ENCODE data around the gene TBC1D22B. TPM values are rescaled to one million over a fixed set of nuclear protein-coding genes. Genes with fewer than 3 reads are reported as not detected.

TBC1D22B gene
- polyA plus RNA-seq, 3 donors: 3.9 to 5.0 (median 4.9) TPM

DNA sequence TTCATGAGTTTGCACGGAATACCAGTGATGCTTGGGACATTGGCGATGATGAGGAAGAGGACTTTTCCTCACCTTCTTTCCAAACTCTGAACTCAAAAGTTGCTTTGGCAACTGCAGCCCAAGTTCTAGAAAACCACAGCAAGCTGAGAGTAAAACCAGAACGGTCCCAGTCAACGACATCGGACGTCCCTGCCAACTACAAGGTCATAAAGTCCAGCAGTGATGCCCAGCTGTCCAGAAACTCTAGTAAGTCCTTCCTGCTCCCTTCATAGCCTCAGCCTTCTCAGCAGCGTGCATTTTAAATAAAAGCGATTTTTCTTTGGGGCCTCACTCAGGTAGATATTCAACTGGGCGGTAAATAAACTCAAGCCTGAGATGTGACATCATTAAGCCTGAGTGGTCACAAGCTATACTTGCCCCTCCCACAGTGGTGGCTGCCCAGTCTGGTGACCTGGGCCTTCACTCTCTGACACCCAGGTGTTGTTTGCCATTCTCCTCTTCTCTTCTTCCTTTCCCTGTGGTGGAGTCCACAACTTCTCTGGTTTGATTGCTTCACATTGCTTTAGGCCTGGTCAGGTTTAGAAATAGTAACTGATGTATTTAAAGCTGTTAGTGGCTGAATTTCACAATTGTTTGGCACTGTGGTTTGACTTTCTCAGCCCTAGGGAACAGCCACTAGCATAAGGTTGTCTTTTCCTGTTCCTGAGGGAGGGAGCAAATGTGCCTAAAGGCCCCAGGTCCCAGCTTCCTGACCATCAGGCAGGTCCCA is 22.0 kb downstream of the TBC1D22B start:
- Histone ChIP-seq H4K20me1 (ENCODE audit: insufficient read depth, low read length) (no peaks in the 10 kb centered on the region), H3K9me3 (replicated peaks in 1 of 2; ENCODE audit: control insufficient read depth in 1 of 2, insufficient read depth in 1 of 2, low read length in 2 of 2) (no peaks in the 10 kb centered on the region), H3K27me3 (ENCODE audit: control insufficient read depth in 2 of 2, insufficient read depth in 2 of 2, low read length in 2 of 2) (no peaks in the 10 kb centered on the region), H3K4me3 (replicated peaks in 1 of 3; ENCODE audit: low read depth in 2 of 3, low read length in 3 of 3) (no peak overlapping the region), H3K27ac (ENCODE audit: low read depth in 1 of 2, low read length in 2 of 2) (peak overlapping the region; percentile 19 to 53), H3K9ac (ENCODE audit: insufficient read depth, low read length, poor library complexity, severe bottlenecking) (peak overlapping the region; percentile 4), H3K79me2 (ENCODE audit: insufficient read depth, low read length) (peaks cover 50% of the 10 kb centered on the region), H2AFZ (ENCODE audit: insufficient read depth, low read depth, low read length, poor library complexity, severe bottlenecking) (no peak overlapping the region), H3K4me1 (ENCODE audit: control insufficient read depth in 1 of 2, insufficient read depth in 2 of 2, low read length in 2 of 2) (peaks cover 48 to 66% of the 10 kb centered on the region in 2 donors), H3K4me2 (replicated peaks; ENCODE audit: extremely low read depth, low read length, poor library complexity, severe bottlenecking) (peak overlapping the region; percentile 27), H3K36me3 (replicated peaks in 1 of 2; ENCODE audit: control insufficient read depth in 1 of 2, insufficient read depth in 2 of 2, low read length in 2 of 2) (peaks cover 21 to 30% of the 10 kb centered on the region in 2 donors)
- H3K36me3 Mint-ChIP-seq: peaks cover 51 to 54% of the 10 kb centered on the region in 2 donors
- H3K4me3 Mint-ChIP-seq: peak overlapping the region in 1 of 2 donors; percentile 44
- DNase-seq: peak in 2 of 3 donors; percentile 13 to 35
- intact Hi-C loops (cut with micrococcal nuclease): no loop called here
- peaks cover 0 to 2% (median 1%) of the 10 kb centered on the region in 3 donors for H3K27me3 Mint-ChIP-seq (ENCODE audit: low read depth in 3 of 3)
- WGBS (ENCODE audit: insufficient coverage): 18% methylated on average over 9 of the region's 9 CpGs
- peak overlapping the region; percentile 46 to 86 (median 71) for H3K27ac Mint-ChIP-seq
- TF ChIP-seq, protein P1, sequence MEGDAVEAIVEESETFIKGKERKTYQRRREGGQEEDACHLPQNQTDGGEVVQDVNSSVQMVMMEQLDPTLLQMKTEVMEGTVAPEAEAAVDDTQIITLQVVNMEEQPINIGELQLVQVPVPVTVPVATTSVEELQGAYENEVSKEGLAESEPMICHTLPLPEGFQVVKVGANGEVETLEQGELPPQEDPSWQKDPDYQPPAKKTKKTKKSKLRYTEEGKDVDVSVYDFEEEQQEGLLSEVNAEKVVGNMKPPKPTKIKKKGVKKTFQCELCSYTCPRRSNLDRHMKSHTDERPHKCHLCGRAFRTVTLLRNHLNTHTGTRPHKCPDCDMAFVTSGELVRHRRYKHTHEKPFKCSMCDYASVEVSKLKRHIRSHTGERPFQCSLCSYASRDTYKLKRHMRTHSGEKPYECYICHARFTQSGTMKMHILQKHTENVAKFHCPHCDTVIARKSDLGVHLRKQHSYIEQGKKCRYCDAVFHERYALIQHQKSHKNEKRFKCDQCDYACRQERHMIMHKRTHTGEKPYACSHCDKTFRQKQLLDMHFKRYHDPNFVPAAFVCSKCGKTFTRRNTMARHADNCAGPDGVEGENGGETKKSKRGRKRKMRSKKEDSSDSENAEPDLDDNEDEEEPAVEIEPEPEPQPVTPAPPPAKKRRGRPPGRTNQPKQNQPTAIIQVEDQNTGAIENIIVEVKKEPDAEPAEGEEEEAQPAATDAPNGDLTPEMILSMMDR (IDR thresholded peaks at IDR 0.05): no peak
- H3K4me1 Mint-ChIP-seq: peaks cover 68% of the 10 kb centered on the region
- H3K9me3 Mint-ChIP-seq: peaks cover 0 to 2% (median 0%) of the 10 kb centered on the region in 7 donors

DNA sequence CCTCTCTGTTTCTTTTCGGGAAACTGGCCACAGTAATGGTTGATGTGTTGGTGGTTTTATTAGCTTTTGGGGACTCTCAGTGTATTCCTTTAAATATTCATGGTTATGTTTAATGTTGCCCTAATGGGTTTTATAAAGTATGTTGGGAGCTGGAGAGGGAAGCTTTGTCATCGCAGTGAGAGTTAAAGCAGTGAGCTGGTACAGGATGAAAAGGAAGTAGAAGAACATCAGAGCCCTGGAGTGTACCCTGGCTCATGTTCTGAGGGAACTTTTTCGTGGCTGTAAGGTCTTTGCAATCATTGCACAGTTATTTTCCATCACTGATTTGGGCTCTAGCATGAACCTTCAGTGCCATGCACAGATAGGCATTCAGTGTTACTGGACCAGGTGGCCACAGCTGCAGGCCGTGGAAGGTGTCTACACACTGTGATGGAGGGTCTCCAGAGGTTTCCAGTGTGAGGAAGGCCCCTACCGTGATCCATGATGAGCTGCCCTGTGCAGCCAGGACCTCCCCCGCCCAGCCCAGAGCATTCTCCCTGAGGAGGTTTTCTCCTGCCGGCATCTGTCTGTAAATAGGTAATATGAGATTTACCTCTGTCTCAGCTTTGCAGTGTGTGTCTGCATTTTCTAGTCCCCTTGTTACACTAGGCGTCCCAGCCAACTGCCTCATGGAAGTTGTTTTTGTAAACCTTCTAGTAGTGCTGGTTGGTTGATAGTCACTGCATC is 22.8 kb downstream of the TBC1D22B start:
- intact Hi-C loops (cut with micrococcal nuclease): no loop called here

More for the DNA sequence above, 22.8 kb downstream of the TBC1D22B start:
- Histone ChIP-seq H3K9me3 (replicated peaks in 1 of 2; ENCODE audit: control insufficient read depth in 1 of 2, insufficient read depth in 1 of 2, low read length in 2 of 2) (no peaks in the 10 kb centered on the region), H3K27me3 (ENCODE audit: control insufficient read depth in 2 of 2, insufficient read depth in 2 of 2, low read length in 2 of 2) (no peaks in the 10 kb centered on the region), H3K36me3 (replicated peaks in 1 of 2; ENCODE audit: control insufficient read depth in 1 of 2, insufficient read depth in 2 of 2, low read length in 2 of 2) (peaks cover 26 to 38% of the 10 kb centered on the region in 2 donors), H2AFZ (ENCODE audit: insufficient read depth, low read depth, low read length, poor library complexity, severe bottlenecking) (no peak overlapping the region), H3K9ac (ENCODE audit: insufficient read depth, low read length, poor library complexity, severe bottlenecking) (peak overlapping the region; percentile 4), H3K4me1 (ENCODE audit: control insufficient read depth in 1 of 2, insufficient read depth in 2 of 2, low read length in 2 of 2) (peaks cover 48 to 66% of the 10 kb centered on the region in 2 donors), H3K4me2 (replicated peaks; ENCODE audit: extremely low read depth, low read length, poor library complexity, severe bottlenecking) (peak overlapping the region; percentile 27), H3K79me2 (ENCODE audit: insufficient read depth, low read length) (peaks cover 43% of the 10 kb centered on the region), H3K27ac (ENCODE audit: low read depth in 1 of 2, low read length in 2 of 2) (peak overlapping the region; percentile 19 to 53), H4K20me1 (ENCODE audit: insufficient read depth, low read length) (no peaks in the 10 kb centered on the region), H3K4me3 (replicated peaks in 1 of 3; ENCODE audit: low read depth in 2 of 3, low read length in 3 of 3) (no peak overlapping the region)
- TF ChIP-seq, protein P1 (IDR thresholded peaks at IDR 0.05): no peak
- H3K4me3 Mint-ChIP-seq: peak overlapping the region in 1 of 2 donors; percentile 44
- peaks cover 0 to 2% (median 1%) of the 10 kb centered on the region in 3 donors for H3K27me3 Mint-ChIP-seq (ENCODE audit: low read depth in 3 of 3)
- peaks cover 65% of the 10 kb centered on the region for H3K4me1 Mint-ChIP-seq
- H3K27ac Mint-ChIP-seq: peak overlapping the region; percentile 46 to 86 (median 71)
- peaks cover 53 to 58% of the 10 kb centered on the region in 2 donors for H3K36me3 Mint-ChIP-seq
- peaks cover 0 to 2% (median 0%) of the 10 kb centered on the region in 7 donors for H3K9me3 Mint-ChIP-seq
- 49% methylated on average over 7 of the region's 8 CpGs for WGBS (ENCODE audit: insufficient coverage)
- DNase-seq: no peak
